Activated CD8-positive, alpha-beta T cell treated with anti-CD3 and anti-CD28 coated beads for 36 hours (primary cell): ENCODE data around the gene RAB4A. TPM values are rescaled to one million over a fixed set of nuclear protein-coding genes. Genes with fewer than 3 reads are reported as not detected.

Source experiments
- ATAC-seq: fragments of 200-7000 bp; cut with Tn5 transposase; one replicate; pipeline ENCODE4 v1.10.0; 2021; ENCODE audit warnings: mild to moderate bottlenecking, moderate library complexity
- CTCF ChIA-PET: fragments of 350-600 bp; sonication (Branson Sonifier 250); formaldehyde crosslinking; loops from one replicate; lab custom pipeline; 2021; ENCODE audit warnings: antibody characterized with exemption; lab: Charles Lee
- POLR2A ChIA-PET: fragments of 350-600 bp; sonication (Branson Sonifier 250); formaldehyde crosslinking; loops from one replicate; lab custom pipeline; 2021; ENCODE audit warnings: antibody characterized with exemption; lab: Charles Lee
- DNase-seq: peaks from one replicate; pipeline ENCODE4 v3.0.0-alpha.2; 2020
- H3K27ac Mint-ChIP-seq: one replicate; pipeline ENCODE4 v1.8.0; 2021; ENCODE audit warnings: mild to moderate bottlenecking, mixed read lengths
- H3K27me3 Mint-ChIP-seq: one replicate; pipeline ENCODE4 v1.8.0; 2021; ENCODE audit warnings: mixed read lengths
- H3K36me3 Mint-ChIP-seq: one replicate; pipeline ENCODE4 v1.8.0; 2021; ENCODE audit warnings: low read depth, mixed read lengths
- H3K4me1 Mint-ChIP-seq: one replicate; pipeline ENCODE4 v1.8.0; 2021; ENCODE audit warnings: low read depth, mixed read lengths
- H3K4me3 Mint-ChIP-seq: one replicate; pipeline ENCODE4 v1.8.0; 2021; ENCODE audit warnings: mild to moderate bottlenecking, moderate library complexity, mixed read lengths
- H3K9me3 Mint-ChIP-seq: one replicate; pipeline ENCODE4 v1.8.0; 2021; ENCODE audit warnings: mixed read lengths
- CTCF ChIP-seq: fragments of 200-600 bp; IDR thresholded peaks from one replicate; pipeline ENCODE4 v1.8.0; 2022; ENCODE audit warnings: antibody characterized with exemption, mild to moderate bottlenecking
- intact Hi-C: fragments of 100-400 bp; cut with micrococcal nuclease; formaldehyde crosslinking; loops from one replicate; pipeline ENCODE4 v1.10.0; 2022
- total RNA-seq, 2 experiments: library from RNA; stranded (reverse); gene quantifications; one replicate each; pipeline ENCODE4 v1.2.3, GENCODE V29; 2021

RAB4A gene
- total RNA-seq, 2 experiments from 2014 or later: 27.2 to 30.6 TPM

- no peak overlapping the region for H3K4me3 Mint-ChIP-seq
- intact Hi-C loops: no loop called here
- CTCF ChIA-PET: interaction anchor here (1.4 to 6.1 kb wide), 7 partner anchors 25 to 565 kb away, joined by 4 to 53 read pairs (median 27); partner anchors contain the start of gene RHOU
- H3K4me1 Mint-ChIP-seq: peaks cover 14% of the 10 kb centered on the region
- ATAC-seq (no peak), DNase-seq (no peak)
- peaks cover 3% of the 10 kb centered on the region for H3K27me3 Mint-ChIP-seq
- no peak for TF ChIP-seq CTCF
- H3K27ac Mint-ChIP-seq: no peak overlapping the region
- POLR2A ChIA-PET: interaction anchor here (0.8 kb wide), 1 partner anchor 15 kb away, joined by 4 read pairs; no protein-coding TSS in a partner anchor
- no peaks in the 10 kb centered on the region for H3K36me3 Mint-ChIP-seq
- H3K9me3 Mint-ChIP-seq: no peaks in the 10 kb centered on the region
Measured at GRCh38 chr1:229229721-229230139, 41.2 kb upstream of the RAB4A start.

DNA sequence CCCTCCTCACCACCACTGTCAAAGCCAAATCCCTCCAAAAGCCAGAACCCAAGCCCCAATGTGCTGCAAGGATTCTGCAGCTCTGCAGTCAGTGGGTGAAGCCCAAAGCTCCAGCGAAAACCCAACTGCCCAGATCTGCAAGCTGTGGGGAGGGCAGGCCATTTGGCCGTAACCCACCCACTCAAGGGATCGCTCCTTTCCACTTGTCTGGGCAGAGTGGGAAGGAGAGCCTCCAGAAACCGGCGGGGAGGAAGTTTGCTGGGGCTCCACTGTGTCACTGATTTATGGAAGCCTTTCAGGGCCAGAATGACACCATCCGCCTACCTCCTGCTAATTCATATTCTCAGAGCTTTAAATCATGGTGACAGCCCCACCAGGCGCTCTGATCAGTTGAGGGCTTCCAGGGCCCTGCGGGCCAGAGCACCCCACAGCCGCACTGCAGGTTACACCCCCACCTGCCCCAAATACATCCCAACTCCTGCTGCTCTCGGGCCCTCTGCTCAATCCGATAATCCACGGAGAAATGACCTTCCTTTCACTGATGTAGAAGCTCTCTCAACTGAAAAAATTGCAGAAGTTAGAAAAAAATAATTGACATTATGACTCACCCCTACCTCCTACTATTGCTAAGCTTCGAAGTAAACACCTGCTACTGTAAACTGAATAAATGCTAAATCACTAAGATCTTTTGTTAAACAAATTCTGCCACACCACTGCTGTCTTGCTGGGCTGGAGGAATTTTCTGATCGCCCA lies 40.6 kb upstream of the RAB4A start:
- Mint-ChIP-seq H3K4me3 (no peak overlapping the region), H3K9me3 (no peaks in the 10 kb centered on the region), H3K27me3 (peaks cover 3% of the 10 kb centered on the region), H3K27ac (no peak overlapping the region), H3K36me3 (no peaks in the 10 kb centered on the region), H3K4me1 (peaks cover 14% of the 10 kb centered on the region)
- ATAC-seq: no peak
- TF ChIP-seq CTCF: no peak
- intact Hi-C loops: no loop called here
- DNase-seq: no peak
- ChIA-PET POLR2A (interaction anchor here (0.8 kb wide), 1 partner anchor 14 kb away, joined by 4 read pairs; no protein-coding TSS in a partner anchor), CTCF (interaction anchor here (1.4 to 6.1 kb wide), 6 partner anchors 28 to 565 kb away, joined by 4 to 53 read pairs (median 30); partner anchors contain the start of gene RHOU)

- POLR2A ChIA-PET: no interaction called here
- DNase-seq: no peak
- Mint-ChIP-seq H3K4me1 (peaks cover 14% of the 10 kb centered on the region), H3K36me3 (no peaks in the 10 kb centered on the region), H3K27ac (no peak overlapping the region), H3K27me3 (peaks cover 3% of the 10 kb centered on the region), H3K4me3 (no peak overlapping the region), H3K9me3 (no peaks in the 10 kb centered on the region)
- CTCF ChIA-PET: interaction anchor here (1.4 to 2.4 kb wide), 2 partner anchors 27 to 251 kb away, joined by 4 to 9 read pairs; no protein-coding TSS in a partner anchor
- intact Hi-C loops: no loop called here
- ATAC-seq: no peak
- TF ChIP-seq CTCF: no peak
Measured at GRCh38 chr1:229230893-229231753, 39.8 kb upstream of the RAB4A start.

DNA sequence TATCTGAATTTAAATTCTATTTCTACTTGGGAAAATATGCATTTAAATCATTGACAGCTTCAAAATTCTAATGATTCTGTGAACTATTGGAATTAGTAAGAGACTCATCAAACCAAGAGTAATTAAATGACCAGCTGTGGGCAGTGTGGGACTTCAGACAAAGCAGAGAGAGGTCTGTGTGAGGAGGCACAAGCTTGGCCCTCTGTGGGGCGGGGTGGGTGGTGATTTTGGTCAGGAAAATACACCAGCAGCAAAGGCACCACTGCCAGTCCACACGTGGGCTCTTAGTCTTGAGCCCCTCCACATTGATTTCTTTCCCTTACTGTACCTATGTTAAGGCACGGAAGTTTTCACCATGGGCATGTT lies 39.2 kb upstream of the RAB4A start:
- no peak for ATAC-seq
- Mint-ChIP-seq H3K9me3 (no peaks in the 10 kb centered on the region), H3K4me1 (peaks cover 14% of the 10 kb centered on the region), H3K27ac (no peak overlapping the region), H3K27me3 (peaks cover 3% of the 10 kb centered on the region), H3K4me3 (no peak overlapping the region), H3K36me3 (no peaks in the 10 kb centered on the region)
- intact Hi-C loops: no loop called here
- DNase-seq: no peak
- TF ChIP-seq CTCF: no peak
- ChIA-PET POLR2A (no interaction called here), CTCF (no interaction called here)
